ENCODE data around the gene HPCAL1. TPM values are rescaled to one million over a fixed set of nuclear protein-coding genes. Genes with fewer than 3 reads are reported as not detected.

HPCAL1 gene
- polyA plus RNA-seq, 1 donor from 2014 or later = 63.4 TPM

GRCh38 chr2:10343658-10344057, 41.0 kb downstream of the HPCAL1 start:
- H3K27ac ChIP-seq (ENCODE audit: low read length) = no peak overlapping the region
- no peaks in the 10 kb centered on the region for H3K79me2 ChIP-seq (replicated peaks; ENCODE audit: insufficient read depth, low read length)
- H3K9me3 ChIP-seq (ENCODE audit: low read length) = no peaks in the 10 kb centered on the region
- H3K9me2 ChIP-seq (ENCODE audit: insufficient read depth, low read length) = no peaks in the 10 kb centered on the region
- H2AFZ ChIP-seq (ENCODE audit: low read depth, low read length) = no peak overlapping the region
- no peak overlapping the region for H3K9ac ChIP-seq (ENCODE audit: low read length)
- no peaks in the 10 kb centered on the region for H3K36me3 ChIP-seq (ENCODE audit: insufficient read depth, low read length)
- H3F3A ChIP-seq (ENCODE audit: insufficient read depth, low read length, poor library complexity, severe bottlenecking) = no peaks in the 10 kb centered on the region
- TF ChIP-seq POLR2AphosphoS5 (IDR thresholded peaks at IDR 0.05) (no peak), EZH2 (IDR thresholded peaks at IDR 0.05; ENCODE audit: borderline replicate concordance, insufficient read depth, low read length, poor library complexity, severe bottlenecking) (no peak), TAF1 (IDR thresholded peaks at IDR 0.05; ENCODE audit: low read depth) (no peak), RAD21 (conservative IDR thresholded peaks at IDR 0.05) (no peak), MXI1 (conservative IDR thresholded peaks at IDR 0.05; ENCODE audit: poor library complexity, severe bottlenecking) (no peak), CTCF (IDR thresholded peaks at IDR 0.05; ENCODE audit: poor library complexity, severe bottlenecking) (no peak), REST (IDR thresholded peaks at IDR 0.05; ENCODE audit: borderline replicate concordance) (no peak), EP300 (conservative IDR thresholded peaks at IDR 0.05; ENCODE audit: poor library complexity, severe bottlenecking) (no peak), SMC3 (conservative IDR thresholded peaks at IDR 0.05; ENCODE audit: poor library complexity) (no peak)
- H3K4me3 ChIP-seq (ENCODE audit: low read length) = no peak overlapping the region
- H3K27me3 ChIP-seq (ENCODE audit: insufficient read depth, low read depth, low read length) = no peaks in the 10 kb centered on the region
- H4K20me1 ChIP-seq (ENCODE audit: insufficient read depth) = no peaks in the 10 kb centered on the region
- no peak overlapping the region for H3K4me2 ChIP-seq (ENCODE audit: low read length)

- H3K79me2 ChIP-seq (replicated peaks; ENCODE audit: insufficient read depth, low read length) = no peaks in the 10 kb centered on the region
- no peak overlapping the region for H3K27ac ChIP-seq (ENCODE audit: low read length)
- no peaks in the 10 kb centered on the region for H3K9me3 ChIP-seq (ENCODE audit: low read length)
- no peak for TF ChIP-seq REST (IDR thresholded peaks at IDR 0.05; ENCODE audit: borderline replicate concordance)
- TF ChIP-seq POLR2AphosphoS5 (IDR thresholded peaks at IDR 0.05) = no peak
- TF ChIP-seq SMC3 (conservative IDR thresholded peaks at IDR 0.05; ENCODE audit: poor library complexity) = no peak
- TF ChIP-seq TAF1 (IDR thresholded peaks at IDR 0.05; ENCODE audit: low read depth) = no peak
- TF ChIP-seq CTCF (IDR thresholded peaks at IDR 0.05; ENCODE audit: poor library complexity, severe bottlenecking) = no peak
- TF ChIP-seq RAD21 (conservative IDR thresholded peaks at IDR 0.05) = no peak
- TF ChIP-seq EZH2 (IDR thresholded peaks at IDR 0.05; ENCODE audit: borderline replicate concordance, insufficient read depth, low read length, poor library complexity, severe bottlenecking) = no peak
- no peak for TF ChIP-seq MXI1 (conservative IDR thresholded peaks at IDR 0.05; ENCODE audit: poor library complexity, severe bottlenecking)
- no peak for TF ChIP-seq EP300 (conservative IDR thresholded peaks at IDR 0.05; ENCODE audit: poor library complexity, severe bottlenecking)
- no peaks in the 10 kb centered on the region for H3K27me3 ChIP-seq (ENCODE audit: insufficient read depth, low read depth, low read length)
- no peaks in the 10 kb centered on the region for H4K20me1 ChIP-seq (ENCODE audit: insufficient read depth)
- H3F3A ChIP-seq (ENCODE audit: insufficient read depth, low read length, poor library complexity, severe bottlenecking) = no peaks in the 10 kb centered on the region
- no peak overlapping the region for H3K4me2 ChIP-seq (ENCODE audit: low read length)
- no peaks in the 10 kb centered on the region for H3K36me3 ChIP-seq (ENCODE audit: insufficient read depth, low read length)
- no peak overlapping the region for H2AFZ ChIP-seq (ENCODE audit: low read depth, low read length)
- no peaks in the 10 kb centered on the region for H3K9me2 ChIP-seq (ENCODE audit: insufficient read depth, low read length)
- H3K4me3 ChIP-seq (ENCODE audit: low read length) = no peak overlapping the region
- no peak overlapping the region for H3K9ac ChIP-seq (ENCODE audit: low read length)
These were observed 41.7 kb downstream of the HPCAL1 start for GRCh38 chr2:10344105-10345066.
